ENCODE data around the gene PVR. TPM values are rescaled to one million over a fixed set of nuclear protein-coding genes. Genes with fewer than 3 reads are reported as not detected.

The PVR gene
- total RNA-seq, 6 experiments from 2014 or later = 45.9 to 76.2 (median 54.3) TPM

DNA sequence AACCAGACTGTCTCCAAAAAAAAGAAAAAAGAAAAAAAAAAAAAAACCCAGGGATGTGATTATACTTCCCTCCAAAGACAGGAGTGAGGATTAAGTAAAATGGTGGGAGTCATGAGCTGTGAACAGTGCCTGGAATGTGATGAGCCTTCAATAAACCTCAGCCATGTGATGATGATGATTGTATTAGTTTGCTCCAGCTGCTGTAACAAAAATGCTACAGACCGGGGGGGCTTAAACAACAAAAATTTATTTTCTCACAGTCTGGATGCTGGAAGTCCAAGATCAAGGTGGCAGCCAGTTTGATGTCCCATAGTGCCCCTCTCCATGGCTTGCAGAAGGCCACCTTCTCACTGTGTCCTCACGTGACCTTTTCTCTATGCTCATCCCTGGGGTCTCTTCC, 8.9 kb upstream of the PVR start:
- Mint-ChIP-seq H3K36me3 (ENCODE audit: low read depth) (0 out of 2 replicates have a peak, but pooled peaks cover 4% of the 10 kb centered on the region), H3K27me3 (ENCODE audit: insufficient read depth) (no peaks in the 10 kb centered on the region), H3K4me1 (ENCODE audit: low read depth) (peaks cover 42% of the 10 kb centered on the region), H3K4me3 (no peak overlapping the region), H3K9me3 (no peaks in the 10 kb centered on the region), H3K27ac (no peak overlapping the region)
- no peak for DNase-seq
- TF ChIP-seq, protein P1, sequence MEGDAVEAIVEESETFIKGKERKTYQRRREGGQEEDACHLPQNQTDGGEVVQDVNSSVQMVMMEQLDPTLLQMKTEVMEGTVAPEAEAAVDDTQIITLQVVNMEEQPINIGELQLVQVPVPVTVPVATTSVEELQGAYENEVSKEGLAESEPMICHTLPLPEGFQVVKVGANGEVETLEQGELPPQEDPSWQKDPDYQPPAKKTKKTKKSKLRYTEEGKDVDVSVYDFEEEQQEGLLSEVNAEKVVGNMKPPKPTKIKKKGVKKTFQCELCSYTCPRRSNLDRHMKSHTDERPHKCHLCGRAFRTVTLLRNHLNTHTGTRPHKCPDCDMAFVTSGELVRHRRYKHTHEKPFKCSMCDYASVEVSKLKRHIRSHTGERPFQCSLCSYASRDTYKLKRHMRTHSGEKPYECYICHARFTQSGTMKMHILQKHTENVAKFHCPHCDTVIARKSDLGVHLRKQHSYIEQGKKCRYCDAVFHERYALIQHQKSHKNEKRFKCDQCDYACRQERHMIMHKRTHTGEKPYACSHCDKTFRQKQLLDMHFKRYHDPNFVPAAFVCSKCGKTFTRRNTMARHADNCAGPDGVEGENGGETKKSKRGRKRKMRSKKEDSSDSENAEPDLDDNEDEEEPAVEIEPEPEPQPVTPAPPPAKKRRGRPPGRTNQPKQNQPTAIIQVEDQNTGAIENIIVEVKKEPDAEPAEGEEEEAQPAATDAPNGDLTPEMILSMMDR (IDR thresholded peaks at IDR 0.05) = no peak

DNA sequence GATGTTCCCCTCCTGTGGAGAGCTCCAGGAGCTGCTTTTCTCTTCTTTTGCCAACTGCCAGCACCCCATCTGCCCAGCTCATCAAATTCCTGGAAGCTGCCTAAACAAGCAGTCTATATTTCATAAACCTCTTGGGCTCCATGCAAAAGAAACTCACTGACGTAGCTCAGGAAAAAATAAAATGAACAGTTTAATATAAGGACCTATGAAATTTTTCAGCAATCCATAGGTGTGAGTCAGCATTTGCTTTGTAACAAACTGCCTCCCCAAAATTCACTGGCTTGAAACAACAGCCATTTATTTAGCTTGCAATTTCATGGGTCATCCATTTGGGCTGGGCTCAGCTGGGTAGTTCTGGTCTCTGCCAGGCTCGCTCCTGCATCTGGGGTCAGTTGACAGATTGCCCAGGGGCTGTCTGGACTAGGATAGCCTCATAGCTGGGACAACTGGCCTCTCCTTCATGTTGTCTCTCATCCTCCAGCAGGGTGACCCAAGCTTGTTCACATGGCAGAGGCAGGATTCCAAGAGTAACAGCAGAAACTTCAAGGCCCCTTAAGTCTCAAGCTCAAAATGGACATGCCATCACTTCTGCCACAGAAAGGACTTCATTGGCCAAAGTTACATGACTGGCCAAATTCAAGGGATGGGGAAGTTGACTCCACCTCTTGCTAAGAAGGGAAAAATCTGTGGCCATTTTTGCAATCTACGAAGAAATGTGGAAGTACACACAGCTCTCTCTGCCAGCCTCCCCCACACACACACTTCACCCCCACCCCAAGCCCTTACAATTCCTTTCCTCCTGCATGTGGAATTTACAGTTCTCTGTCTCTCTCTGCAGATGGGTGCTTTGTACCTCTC, 7.9 kb upstream of the PVR start:
- Mint-ChIP-seq H3K36me3 (ENCODE audit: low read depth) (peaks cover 8% of the 10 kb centered on the region), H3K4me3 (peak overlapping the region; percentile 31; the same call in 1 of the 2 replicates), H3K27ac (peak overlapping the region; percentile 68), H3K9me3 (no peaks in the 10 kb centered on the region), H3K4me1 (ENCODE audit: low read depth) (peaks cover 49% of the 10 kb centered on the region), H3K27me3 (ENCODE audit: insufficient read depth) (no peaks in the 10 kb centered on the region)
- TF ChIP-seq, protein P1 (IDR thresholded peaks at IDR 0.05) = peak; percentile 11; the same call in 1 of the 2 replicates
- peak; percentile 66 for DNase-seq

DNA sequence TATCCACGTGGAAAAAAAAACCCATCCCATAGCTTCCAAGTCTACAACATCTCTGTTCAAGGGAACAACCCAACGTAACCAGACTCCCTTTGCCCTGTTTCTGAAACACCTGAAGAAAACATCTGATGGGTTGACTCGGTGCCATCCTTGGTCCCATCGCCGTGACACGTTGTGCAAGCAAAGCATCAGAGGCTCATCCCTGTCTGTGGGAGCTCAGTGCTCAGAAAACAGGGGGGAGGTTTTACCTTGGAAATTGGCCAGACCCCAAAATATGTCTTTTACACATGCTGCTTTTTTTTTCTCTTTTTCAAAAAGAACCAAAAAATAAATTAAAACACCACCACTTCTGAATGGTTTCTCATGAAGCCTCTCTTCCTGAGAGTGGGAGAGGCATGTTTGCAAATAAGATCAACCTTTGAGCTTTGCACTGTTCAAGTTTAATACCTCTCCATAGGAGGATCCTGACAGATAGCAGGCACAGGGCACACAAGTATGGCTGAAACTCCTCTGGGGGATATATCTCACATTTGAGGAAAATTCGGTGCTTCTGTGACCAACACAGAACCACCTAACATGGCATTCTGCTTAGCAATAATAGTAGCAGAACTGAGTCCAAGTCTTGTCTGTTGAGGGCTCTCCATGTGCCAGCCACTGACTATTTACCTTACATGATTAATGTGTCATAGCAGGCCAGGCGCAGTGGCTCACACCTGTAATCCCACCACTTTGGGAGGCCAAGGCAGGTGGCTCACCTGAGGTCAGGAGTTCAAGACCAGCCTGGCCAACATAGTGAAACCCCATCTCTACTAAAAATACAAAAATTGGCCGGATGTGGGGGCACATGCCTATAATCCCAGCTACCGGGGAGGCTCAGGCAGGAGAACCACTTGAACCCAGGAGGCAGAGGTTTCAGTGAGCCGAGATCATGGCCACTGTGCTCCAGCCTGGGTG, 7.0 kb upstream of the PVR start:
- peak overlapping the region; percentile 68 for H3K27ac Mint-ChIP-seq
- TF ChIP-seq, protein P1 (IDR thresholded peaks at IDR 0.05) = no peak
- DNase-seq = no peak
- H3K4me3 Mint-ChIP-seq = peak overlapping the region; percentile 31; the same call in 1 of the 2 replicates
- peaks cover 56% of the 10 kb centered on the region for H3K4me1 Mint-ChIP-seq (ENCODE audit: low read depth)
- H3K36me3 Mint-ChIP-seq (ENCODE audit: low read depth) = peaks cover 10% of the 10 kb centered on the region
- H3K9me3 Mint-ChIP-seq = no peaks in the 10 kb centered on the region
- H3K27me3 Mint-ChIP-seq (ENCODE audit: insufficient read depth) = no peaks in the 10 kb centered on the region

DNA sequence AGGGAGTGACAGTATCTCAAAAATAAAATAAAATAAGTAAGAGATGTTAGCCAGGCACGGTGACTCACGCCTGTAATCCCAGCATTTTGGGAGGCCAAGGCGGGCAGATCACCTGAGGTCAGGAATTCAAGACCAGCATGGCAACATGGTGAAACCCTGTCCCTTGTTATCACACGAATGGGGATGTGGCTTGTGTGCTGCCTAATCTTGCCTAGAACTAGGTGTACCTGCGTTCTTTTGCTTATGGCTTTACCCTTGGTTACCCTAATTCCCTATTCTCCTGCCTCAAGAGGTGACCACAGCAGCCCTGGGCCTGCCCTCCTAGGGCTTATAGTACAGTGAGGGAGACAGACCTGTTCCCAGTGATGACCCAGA, 6.3 kb upstream of the PVR start:
- Mint-ChIP-seq H3K36me3 (ENCODE audit: low read depth) (peaks cover 10% of the 10 kb centered on the region), H3K27ac (no peak overlapping the region), H3K4me3 (no peak overlapping the region), H3K27me3 (ENCODE audit: insufficient read depth) (no peaks in the 10 kb centered on the region; the same call in 1 of the 2 replicates), H3K4me1 (ENCODE audit: low read depth) (peaks cover 56% of the 10 kb centered on the region), H3K9me3 (no peaks in the 10 kb centered on the region)
- no peak for DNase-seq
- TF ChIP-seq, protein P1 (IDR thresholded peaks at IDR 0.05) = no peak

DNA sequence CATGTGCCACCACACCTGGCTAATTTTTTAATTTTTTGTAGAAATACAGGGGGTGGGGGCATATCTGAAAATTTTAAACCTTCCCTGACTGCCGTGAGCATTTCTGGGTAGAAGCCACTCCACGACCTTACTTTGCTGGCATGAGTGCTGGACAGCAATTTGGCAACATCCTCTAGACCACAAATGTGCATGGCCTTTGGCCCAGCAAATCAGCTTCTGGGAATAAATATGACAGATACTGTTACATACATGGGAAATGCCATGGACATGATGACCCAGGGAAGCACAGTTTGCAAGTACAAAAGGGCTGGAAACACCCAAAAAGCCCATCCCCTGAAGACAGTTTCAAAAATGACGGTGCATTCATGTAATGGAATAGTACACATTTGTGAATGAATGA, 3.2 kb upstream of the PVR start:
- Mint-ChIP-seq H3K27me3 (ENCODE audit: insufficient read depth) (no peaks in the 10 kb centered on the region; the same call in 1 of the 2 replicates), H3K9me3 (no peaks in the 10 kb centered on the region), H3K27ac (peak overlapping the region; percentile 9; the same call in 1 of the 2 replicates)

More for the DNA sequence above, 3.2 kb upstream of the PVR start:
- peak; percentile 38 for DNase-seq
- Mint-ChIP-seq H3K4me3 (no peak overlapping the region), H3K36me3 (ENCODE audit: low read depth) (peaks cover 6% of the 10 kb centered on the region), H3K4me1 (ENCODE audit: low read depth) (peaks cover 36% of the 10 kb centered on the region)
- TF ChIP-seq, protein P1 (IDR thresholded peaks at IDR 0.05) = no peak

Data from HFFc6 (cell line).